Measurements from ENCODE around the gene ZNF668.
"Not testable (repeated sequence)": the region's sequence is repeated elsewhere in the genome, so short reads cannot be mapped to it uniquely, and the experiment has no call there.

ZNF668 gene

GRCh38 chr16:31108035-31108793 is 34.2 kb upstream of the ZNF668 start, which contains the start of gene BCKDK:
Gene BCKDK, plus strand, starts transcription at chr16:31108386. Its CDS starts 838 bp downstream, at chr16:31109224.
- TF ChIP-seq, protein P1, sequence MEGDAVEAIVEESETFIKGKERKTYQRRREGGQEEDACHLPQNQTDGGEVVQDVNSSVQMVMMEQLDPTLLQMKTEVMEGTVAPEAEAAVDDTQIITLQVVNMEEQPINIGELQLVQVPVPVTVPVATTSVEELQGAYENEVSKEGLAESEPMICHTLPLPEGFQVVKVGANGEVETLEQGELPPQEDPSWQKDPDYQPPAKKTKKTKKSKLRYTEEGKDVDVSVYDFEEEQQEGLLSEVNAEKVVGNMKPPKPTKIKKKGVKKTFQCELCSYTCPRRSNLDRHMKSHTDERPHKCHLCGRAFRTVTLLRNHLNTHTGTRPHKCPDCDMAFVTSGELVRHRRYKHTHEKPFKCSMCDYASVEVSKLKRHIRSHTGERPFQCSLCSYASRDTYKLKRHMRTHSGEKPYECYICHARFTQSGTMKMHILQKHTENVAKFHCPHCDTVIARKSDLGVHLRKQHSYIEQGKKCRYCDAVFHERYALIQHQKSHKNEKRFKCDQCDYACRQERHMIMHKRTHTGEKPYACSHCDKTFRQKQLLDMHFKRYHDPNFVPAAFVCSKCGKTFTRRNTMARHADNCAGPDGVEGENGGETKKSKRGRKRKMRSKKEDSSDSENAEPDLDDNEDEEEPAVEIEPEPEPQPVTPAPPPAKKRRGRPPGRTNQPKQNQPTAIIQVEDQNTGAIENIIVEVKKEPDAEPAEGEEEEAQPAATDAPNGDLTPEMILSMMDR (conservative IDR thresholded peaks at IDR 0.05; ENCODE audit: low read depth, low read length), result no peak
- DNase-seq (ENCODE audit: low read depth), result peak; percentile 61
- H3K4me3 ChIP-seq (ENCODE audit: low read depth, low read length), result peak within 1 kb of the TSS; percentile 90

- H3K4me3 ChIP-seq (ENCODE audit: low read depth, low read length), result no peak overlapping the region
- TF ChIP-seq, protein P1 (conservative IDR thresholded peaks at IDR 0.05; ENCODE audit: low read depth, low read length), result no peak
- DNase-seq (ENCODE audit: low read depth), result no peak
Measured at GRCh38 chr16:31107465-31107867, 33.4 kb upstream of the ZNF668 start.

GRCh38 chr16:31106509-31107464 is 32.7 kb upstream of the ZNF668 start:
- H3K4me3 ChIP-seq (ENCODE audit: low read depth, low read length), result no peak overlapping the region
- no peak for DNase-seq (ENCODE audit: low read depth)
- TF ChIP-seq, protein P1 (conservative IDR thresholded peaks at IDR 0.05; ENCODE audit: low read depth, low read length), result no peak

- TF ChIP-seq, protein P1 (conservative IDR thresholded peaks at IDR 0.05; ENCODE audit: low read depth, low read length), result peak; percentile 76
- peak overlapping the region; percentile 16 for H3K4me3 ChIP-seq (ENCODE audit: low read depth, low read length)
- peak; percentile 49 for DNase-seq (ENCODE audit: low read depth)
Measured at GRCh38 chr16:31105677-31106213, 31.7 kb upstream of the ZNF668 start.

DNA sequence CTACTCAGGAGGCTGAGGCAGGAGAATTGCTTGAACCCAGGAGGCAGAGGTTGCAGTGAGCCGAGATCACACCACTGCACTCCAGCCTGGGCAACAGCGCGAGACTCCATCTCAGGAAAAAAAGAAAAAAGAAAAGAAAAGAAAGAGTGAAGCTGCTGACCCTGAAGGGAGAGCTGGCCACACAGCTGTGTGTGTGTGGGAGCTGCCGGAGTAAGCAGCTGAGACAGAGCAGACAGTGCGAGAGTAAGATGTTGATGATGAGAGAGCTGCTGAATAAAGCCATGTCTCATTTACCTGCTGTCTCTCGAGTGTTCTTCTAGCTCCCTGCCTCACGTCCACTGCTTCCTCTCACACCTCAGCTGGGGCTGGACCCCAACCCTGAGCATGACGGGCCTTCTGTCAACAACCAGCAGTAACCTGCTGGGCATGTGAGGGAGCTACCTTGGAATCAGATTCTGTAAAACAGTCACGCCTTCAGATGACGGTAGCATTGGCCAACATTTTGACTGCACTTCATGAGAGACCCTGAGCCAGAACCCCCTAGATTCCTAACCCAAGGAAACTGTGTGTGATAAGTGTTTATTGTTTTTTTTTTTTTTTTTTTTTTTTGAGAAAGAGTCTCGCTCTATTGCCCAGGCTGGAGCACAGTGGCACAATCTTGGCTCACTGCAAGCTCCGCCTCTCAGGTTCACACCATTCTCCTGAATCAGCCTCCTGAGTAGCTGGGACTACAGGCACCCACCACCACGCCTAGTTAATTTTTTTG is 27.0 kb upstream of the ZNF668 start:
- H3K4me3 ChIP-seq (ENCODE audit: low read depth, low read length), result not testable (repeated sequence)
- peak; percentile 22 for DNase-seq (ENCODE audit: low read depth)

DNA sequence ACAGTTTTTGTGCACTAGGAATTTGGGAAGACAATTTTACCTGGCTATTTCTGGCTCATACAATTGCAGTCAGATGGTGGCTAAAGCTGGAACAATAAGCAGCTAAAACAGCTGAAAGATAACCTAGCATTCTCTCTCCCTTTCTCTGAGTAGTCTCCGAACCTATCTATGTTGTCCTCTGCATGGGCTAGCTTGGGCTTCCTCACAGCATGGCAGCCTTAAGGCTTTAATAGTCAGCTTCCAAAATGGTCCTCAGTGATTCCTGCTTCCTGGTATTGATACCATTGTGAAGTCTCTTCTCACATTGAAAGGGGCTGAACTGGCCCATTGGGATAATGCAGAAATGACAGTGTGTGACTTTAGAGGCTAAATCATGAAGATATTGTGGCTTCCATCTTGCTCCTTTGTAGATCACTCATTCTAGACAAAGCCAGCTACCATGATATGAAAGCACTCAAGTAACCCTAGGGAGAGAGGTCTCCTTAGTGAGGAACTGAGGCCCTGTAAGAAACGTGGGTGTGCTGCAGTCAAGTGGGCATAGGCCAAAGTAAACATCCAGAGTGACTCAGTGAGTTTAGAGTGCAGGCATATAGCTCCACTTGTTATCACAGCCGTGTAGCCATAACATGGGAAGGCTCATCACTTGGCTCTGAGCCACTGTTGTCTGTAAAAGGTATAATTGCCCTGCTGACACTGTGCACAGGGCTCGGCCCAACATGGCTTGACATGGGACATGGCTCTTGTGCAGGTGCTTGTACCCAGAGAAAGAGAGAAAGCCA is 26.0 kb upstream of the ZNF668 start:
- TF ChIP-seq, protein P1 (conservative IDR thresholded peaks at IDR 0.05; ENCODE audit: low read depth, low read length), result no peak
- peak; percentile 71 for DNase-seq (ENCODE audit: low read depth)
- H3K4me3 ChIP-seq (ENCODE audit: low read depth, low read length), result no peak overlapping the region

Measured in choroid plexus epithelial cell (primary cell).